ENCODE measurements around the gene DNMT3A.

The DNMT3A gene

DNA sequence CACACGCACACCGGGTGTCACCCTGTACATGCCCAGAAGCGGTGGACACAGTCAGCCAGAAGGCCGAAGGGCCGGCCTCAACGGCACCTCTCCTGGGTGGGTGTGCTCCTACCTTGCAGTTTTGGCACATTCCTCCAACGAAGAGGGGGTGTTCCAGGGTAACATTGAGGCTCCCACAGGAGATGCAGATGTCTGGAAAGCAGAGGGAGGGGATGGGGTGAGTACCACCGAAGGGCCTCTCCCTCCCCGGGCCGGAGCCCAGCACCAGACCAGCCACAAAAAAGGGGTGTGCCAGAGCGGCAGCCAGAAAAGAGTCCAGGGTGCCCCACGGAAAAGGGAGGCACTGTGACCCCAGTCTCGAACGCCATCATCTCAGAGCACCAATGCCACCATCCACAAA lies 96.6 kb downstream of the DNMT3A start:
- DNase-seq (ENCODE audit: low read depth in 2 of 2, low spot score in 1 of 2): no peak

DNA sequence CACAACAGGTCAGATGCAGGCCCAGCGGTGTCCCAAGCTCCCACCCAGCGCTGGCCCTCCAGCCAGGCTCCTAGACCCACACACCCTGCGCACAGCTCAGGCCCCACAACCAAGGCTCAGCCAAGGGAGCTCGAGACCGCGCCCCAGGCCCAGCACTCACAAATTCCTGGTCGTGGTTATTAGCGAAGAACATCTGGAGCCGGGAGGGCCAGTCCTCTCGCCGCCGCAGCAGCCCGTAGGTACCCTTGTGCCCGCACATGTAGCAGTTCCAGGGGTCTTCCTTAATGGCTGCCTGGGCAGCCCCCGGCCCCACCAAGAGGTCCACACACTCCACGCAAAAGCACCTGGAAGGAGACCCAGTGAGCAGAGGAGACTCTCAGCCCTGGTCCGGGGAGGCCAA lies 97.7 kb downstream of the DNMT3A start:
- DNase-seq (ENCODE audit: low read depth in 2 of 2, low spot score in 1 of 2): no peak

DNA sequence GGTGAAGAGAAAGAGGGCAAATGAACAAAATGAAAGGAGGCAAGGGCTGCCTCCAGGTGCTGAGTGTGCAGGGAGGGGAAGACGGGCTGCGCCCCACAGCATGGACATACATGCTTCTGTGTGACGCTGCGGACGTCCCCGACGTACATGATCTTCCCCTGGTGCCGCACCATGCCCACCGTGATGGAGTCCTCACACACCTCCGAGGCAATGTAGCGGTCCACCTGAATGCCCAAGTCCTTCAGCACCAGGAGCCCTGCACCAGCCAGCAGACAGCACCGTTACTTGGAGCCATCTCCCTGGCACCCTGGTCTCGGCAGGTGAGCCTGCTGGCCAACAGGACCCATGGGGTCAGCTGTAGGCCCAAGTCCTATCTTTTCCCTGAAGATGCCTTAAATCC lies 100.3 kb downstream of the DNMT3A start:
- DNase-seq (ENCODE audit: low read depth in 2 of 2, low spot score in 1 of 2): no peak

DNA sequence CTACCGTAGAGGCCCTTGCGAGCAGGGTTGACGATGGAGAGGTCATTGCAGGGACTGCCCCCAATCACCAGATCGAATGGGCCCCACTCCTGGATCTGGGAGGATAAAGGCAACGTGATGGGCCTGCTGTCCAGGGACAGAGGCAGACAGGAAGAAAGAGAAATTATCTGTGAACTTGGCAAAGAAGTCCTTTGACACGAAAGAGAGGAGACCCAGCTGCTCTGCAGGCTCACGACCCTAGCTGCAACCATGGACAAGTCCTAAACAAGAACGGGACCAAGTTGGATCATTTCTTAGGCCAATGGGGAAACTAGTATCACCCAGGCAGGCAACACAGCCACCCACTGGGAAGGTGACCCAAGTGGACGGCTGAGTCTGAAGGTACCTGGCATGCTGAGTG lies 101.1 kb downstream of the DNMT3A start:
- DNase-seq (ENCODE audit: low read depth in 2 of 2, low spot score in 1 of 2): no peak

DNA sequence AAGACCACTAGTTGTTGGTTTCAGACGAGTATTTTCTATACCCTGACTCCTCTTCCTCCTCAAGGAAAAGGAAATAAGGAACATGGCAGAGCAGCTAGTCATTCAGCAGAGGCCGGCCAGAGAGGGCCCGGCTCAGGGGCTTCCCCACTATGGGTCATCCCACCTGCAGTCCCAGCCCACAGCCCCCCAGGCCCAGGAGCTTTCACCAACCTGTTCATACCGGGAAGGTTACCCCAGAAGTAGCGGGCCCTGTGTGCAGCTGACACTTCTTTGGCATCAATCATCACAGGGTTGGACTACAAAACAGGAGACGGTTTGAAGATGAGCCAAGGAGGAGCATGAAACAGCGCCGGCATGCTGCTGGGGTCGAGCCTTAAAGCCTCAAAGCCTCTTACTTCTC lies 102.8 kb downstream of the DNMT3A start:
- DNase-seq (ENCODE audit: low read depth in 2 of 2, low spot score in 1 of 2): no peak

DNA sequence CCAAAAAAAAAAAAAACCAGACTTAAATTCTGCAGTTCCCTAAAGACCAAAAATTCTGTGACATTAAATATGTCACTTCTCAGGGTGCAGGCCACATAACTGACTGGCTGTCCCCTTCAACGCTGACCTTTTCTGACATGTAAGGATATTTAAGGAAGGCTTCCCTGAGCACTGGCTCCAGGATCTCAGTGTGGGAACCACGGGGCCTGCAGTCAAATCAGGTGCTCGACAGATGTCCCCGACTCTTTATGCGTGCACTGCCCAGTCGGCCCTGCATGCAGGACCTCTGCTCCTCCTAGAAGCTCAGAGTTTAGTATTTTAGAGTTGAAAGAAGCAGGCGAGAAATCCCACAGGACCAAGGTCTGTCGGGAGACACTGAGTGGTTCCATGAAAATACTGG lies 104.0 kb downstream of the DNMT3A start:
- DNase-seq (ENCODE audit: low read depth in 2 of 2, low spot score in 1 of 2): no peak

DNA sequence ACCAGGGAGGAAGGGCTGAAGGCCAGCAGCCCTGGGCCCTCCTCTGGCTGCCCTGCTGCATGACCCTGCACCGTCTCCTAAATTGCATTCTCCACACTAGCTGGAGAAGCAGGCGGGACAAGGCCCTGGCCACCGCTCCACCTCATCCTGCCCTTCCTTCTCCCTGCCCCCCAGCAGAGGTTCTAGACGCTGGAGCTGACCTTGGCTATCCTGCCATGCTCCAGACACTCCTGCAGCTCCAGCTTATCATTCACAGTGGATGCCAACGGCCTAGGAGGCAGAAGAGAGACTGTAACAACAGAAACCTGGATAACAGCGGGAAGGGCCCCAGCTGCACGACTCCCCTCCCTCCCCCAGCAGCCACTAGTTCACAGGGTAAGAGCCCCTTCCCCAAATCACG lies 105.0 kb downstream of the DNMT3A start:
- no peak for DNase-seq (ENCODE audit: low read depth in 2 of 2, low spot score in 1 of 2)

DNA sequence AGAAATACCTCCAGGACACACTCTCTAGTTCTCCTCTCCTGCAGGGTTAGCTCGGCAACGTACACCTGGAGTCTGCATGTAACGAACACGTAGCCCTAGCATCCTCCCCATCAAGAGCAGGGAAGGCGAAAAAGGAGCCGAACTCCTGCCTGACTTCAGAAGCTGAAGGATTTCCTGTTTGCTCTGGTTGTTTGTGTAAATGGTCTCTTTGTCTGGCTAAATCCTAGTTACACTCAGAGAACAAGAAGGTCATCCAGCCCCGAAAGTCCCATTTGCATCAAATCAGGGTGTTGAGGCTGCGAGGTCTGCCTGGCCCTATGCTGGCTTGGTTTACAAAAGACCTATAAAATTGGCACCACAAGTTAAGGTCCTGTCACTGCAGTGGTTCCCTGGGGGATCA lies 107.0 kb downstream of the DNMT3A start:
- DNase-seq (ENCODE audit: low read depth in 2 of 2, low spot score in 1 of 2): no peak

DNA sequence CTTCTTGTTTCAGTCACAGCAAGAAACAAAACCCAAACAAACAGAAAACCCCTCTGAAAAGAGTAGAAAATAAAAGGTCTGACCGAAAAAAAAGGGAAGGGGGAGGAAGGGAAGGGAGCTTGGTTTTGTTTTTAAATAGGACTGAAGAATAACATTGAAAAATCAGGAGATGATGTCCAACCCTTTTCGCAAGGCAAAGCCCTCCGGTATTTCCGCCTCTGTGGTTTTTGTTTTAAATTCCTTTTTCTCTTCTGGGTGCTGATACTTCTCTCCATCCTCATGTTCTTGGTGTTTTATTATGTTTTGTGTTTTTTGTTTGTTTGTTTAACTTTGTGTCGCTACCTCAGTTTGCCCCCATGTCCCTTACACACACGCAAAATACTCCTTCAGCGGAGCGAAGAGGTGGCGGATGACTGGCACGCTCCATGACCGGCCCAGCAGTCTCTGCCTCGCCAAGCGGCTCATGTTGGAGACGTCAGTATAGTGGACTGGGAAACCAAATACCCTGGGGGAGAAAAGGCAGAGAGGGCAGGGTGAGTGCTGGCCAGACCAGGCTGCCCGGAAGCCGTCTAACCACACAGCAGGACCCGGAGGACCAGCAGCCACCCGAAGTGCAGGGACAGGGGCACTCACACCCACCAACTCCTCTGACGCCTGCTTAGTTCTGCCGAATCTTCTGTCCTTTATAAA lies 107.7 kb downstream of the DNMT3A start:
- no peak for DNase-seq (ENCODE audit: low read depth in 2 of 2, low spot score in 1 of 2)

DNA sequence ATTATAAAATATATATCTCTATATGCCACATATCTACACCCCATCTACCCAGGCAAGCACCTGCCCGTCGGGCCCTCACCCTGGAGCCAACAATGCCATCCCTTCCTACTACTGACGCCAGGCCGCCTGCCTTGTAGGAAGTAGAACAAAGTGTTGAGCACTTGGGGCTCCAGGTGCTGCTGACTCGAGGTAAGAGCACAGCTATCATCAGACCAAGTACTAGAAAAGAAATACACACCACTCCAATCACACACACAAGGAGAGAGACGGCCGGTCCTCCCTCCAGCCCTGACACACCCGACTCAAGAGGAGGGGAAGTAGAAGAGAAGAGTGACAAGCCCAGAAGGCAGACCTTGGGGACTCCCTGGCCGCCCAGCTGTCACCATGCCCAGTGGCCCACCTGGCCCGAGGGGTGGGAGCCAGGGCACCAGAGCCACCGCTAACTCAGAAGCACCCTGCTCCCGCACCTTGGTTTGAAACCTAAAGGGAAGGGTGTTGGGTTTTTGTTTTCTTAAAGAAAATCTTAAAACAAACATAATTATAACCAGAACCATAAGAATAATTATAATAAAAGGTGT lies 109.4 kb downstream of the DNMT3A start:
- DNase-seq (ENCODE audit: low read depth in 2 of 2, low spot score in 1 of 2): no peak

DNA sequence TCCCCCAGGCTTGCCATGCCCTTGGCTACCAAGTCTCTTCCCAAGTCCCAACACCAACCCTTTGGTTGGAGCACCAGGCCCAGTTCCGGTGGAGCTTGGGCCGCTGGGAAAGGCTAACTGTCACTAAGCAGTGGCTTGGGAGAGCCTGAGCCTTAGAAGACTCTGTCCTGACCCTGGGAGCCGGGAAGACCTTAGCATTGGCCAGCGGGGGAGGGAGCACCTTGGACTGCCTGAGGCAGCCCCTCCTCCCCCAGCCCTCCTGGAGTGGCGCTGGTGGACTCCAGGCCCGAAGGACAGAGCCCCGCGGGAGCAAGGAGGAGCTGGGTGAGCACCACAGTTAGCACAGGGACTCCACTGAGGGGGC lies 110.8 kb downstream of the DNMT3A start:
- DNase-seq (ENCODE audit: low read depth in 2 of 2, low spot score in 1 of 2): no peak

DNA sequence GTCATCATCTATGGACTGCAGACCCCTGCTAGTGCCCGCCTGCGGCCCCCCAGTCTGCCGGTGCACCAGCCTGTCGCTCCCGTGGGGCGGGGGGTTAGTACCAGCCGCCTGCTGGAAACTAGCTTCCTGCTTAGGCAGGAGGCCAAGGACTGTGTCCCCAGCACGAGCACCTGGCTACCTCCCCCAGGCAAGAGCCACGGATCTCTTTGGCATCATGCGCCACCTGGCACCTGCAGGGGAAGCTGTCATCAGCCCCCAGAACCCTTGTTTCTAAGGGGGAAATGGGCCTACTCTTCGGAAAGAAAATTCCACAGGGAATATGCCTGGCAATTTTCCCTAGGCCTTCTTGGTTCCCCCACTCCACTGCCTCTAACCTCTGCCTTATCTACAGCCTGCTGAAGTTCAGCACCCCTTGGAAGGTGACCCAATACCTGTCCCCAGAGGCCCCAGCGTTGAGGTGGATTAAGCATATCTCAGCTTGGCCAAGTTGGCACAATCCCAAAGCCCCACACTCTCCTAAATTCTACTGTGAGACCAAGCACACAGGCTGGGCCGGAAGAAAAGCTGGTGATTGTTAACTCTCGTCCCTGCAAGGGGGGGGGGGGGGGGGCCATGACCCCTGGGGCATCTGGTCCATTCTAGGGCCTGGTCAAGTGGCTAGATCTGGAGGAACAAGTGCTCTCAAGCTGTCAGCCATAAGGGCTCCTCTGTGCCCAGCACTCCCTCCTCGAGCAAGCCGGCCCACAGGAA lies 111.4 kb downstream of the DNMT3A start:
- DNase-seq (ENCODE audit: low read depth in 2 of 2, low spot score in 1 of 2): no peak

DNA sequence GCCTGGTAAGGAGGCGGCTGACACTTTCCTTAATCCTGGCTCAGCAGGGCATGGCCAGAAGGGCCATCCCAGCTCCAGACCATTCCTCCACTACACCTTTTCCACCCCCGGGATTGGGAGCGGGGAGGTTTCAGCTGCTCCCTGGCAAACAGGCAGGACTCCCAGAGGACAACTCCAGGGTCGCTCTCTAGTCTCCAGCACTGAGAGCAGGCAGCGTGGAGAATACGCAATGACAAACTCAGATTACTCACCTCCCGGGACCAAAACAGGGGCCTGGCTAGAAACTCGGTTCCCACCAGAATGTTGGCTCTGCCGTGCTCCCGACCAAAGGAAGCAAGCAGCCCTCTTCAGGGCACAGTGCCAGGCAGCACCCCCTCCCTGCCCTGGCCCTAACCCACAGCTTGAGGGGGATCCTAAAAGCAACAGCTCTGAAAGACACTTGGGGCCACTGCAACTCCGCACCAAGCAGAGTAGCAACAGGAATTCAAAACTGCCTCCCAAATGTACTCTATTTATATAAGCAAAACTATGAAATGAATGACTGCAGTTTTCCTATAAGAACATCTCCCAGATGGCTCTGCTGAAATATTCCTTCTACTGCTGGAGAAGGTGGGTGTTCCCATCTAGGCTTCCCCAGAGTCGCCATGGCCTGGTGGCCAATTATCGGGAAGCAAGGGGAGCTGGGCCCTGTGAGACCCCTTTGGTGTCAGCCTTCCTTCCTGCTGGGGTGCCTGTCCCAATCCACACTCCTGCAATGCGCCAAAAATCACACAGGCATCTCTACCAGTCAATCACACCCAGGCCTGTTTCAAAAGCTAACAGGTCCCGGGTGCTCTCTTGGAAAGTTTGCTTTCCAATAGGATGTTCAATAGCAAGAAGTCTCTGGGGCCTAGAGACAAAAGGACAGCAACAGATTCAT lies 112.2 kb downstream of the DNMT3A start:
- no peak for DNase-seq (ENCODE audit: low read depth in 2 of 2, low spot score in 1 of 2)

DNA sequence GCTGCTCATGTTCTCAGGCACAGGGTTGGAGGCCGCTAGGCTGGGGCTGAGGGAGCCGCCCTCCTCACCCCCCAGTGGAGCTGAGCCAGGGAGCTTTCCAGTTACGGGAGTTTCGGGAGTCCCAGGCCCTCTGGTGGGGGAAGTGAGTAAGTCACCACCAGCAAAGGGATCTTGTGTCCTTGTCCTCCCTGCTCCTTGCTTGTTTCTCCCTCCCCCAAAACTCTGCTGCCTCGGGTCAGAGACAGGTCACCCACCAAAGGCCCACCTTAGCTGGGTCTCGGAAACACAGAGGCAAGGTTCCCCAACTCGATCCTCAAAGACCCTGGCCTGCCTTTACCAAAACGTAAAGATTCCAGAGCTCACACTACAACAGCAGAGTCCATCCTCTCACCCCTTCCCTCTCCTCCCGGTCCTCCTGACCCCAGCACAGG lies 112.9 kb downstream of the DNMT3A start:
- DNase-seq (ENCODE audit: low read depth in 2 of 2, low spot score in 1 of 2): no peak

DNA sequence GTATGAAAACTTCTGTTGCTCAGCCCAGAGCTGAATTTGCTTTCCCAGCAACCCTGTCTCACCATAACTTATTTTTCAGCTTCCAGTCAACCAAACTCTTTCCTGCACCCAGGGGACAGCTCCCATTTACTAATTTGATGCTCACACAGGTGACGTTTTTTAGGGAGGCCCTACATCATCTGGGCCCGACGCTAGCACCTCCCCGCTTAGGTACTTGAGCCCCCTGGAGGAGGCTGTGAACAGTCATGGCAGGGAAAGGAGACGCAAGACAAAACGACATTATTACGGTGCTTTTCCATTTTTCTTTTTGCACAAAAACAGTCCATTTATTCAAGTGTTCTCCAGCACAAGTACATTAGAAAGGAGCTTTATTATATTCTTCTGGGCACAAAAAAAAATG lies 114.1 kb downstream of the DNMT3A start:
- DNase-seq (ENCODE audit: low read depth in 2 of 2, low spot score in 1 of 2): no peak

DNA sequence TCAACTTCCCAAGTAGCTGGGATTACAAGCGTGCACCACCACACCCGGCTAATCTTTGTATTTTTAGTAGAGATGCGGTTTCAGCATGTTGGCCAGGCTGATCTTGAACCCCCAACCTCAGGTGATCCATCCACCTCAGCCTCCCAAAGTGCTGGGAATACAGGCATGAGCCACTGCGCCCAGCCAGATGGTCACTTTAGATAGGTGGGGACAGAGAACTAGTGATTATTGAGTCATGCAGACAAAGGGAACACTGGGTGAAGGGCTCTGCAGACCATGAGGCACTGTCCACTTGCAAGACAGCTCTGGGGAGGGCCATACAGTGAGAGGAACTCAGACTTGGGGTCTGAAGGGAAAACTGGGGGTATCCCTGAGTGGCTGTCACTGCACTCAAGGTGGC lies 114.9 kb downstream of the DNMT3A start:
- DNase-seq (ENCODE audit: low read depth in 2 of 2, low spot score in 1 of 2): no peak

DNA sequence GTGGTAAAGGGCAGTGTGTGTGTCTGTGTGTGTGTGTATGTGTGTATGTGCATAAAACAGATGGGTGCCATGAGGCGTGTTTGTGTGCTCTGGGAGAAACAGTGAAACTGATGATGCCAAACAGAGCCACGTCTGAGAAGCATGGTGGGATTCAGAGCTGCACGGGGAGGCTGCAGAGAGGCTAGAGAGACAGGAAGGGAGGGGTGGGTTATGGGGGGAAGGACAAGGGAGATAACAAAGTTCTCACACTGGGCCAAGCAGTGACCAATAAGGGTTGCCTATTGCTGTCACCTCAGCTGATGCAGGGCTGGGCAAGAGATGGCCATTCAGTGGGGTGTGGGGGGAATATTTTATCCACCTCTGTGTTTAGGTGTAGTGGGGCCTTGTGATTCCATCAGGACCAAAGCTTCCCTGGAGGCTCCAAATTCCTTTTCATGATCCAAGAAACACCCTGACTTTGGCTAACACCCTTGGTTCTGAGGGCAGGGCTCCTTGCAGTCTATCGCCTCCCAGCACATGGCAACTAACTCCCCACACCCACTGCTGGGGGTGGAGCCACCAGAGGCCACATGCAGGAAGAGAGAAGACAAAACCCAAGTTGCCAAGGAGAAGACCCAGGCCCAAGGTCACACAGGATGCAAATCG lies 119.1 kb downstream of the DNMT3A start:
- DNase-seq (ENCODE audit: low read depth in 2 of 2, low spot score in 1 of 2): no peak

DNA sequence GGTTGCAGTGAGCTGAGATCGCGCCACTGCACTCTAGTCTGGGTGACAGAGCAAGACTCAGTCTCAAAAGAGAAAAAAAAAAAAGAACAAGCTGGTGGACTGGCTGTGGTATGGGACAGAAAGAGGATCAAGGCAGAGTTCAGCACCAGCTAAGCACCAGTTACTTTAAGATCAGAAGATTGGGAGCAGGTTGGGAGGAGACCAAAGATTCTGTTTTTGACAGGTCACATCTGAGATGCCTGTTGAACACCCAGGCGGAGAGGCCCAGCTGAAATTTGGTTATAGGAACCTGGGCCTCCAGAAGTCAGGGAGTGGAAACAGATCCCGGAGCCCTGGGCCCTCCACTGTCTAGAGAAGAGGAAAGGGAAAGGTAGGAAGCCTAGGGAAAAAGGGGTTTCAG lies 120.1 kb downstream of the DNMT3A start:
- no peak for DNase-seq (ENCODE audit: low read depth in 2 of 2, low spot score in 1 of 2)

DNA sequence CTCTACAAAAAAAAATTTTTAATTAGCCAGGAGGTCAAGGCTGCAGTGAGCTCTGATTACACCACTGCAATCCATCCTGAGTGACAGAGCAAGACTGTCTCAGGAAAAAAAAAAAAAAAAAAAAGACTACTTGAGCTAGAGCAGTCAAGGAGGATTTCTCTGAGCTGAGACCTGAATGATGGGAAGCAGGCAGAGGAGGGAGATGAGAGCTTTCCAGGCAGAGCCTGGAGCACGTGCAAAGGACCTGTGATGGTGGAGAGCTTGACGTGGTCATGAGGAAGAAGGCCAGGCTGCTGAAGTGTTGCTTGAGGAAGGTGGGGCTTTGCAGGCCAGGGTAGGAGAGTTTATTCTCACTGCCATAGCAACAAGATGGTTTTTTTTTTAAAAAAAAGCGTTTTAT lies 121.4 kb downstream of the DNMT3A start:
- no peak for DNase-seq (ENCODE audit: low read depth in 2 of 2, low spot score in 1 of 2)

DNA sequence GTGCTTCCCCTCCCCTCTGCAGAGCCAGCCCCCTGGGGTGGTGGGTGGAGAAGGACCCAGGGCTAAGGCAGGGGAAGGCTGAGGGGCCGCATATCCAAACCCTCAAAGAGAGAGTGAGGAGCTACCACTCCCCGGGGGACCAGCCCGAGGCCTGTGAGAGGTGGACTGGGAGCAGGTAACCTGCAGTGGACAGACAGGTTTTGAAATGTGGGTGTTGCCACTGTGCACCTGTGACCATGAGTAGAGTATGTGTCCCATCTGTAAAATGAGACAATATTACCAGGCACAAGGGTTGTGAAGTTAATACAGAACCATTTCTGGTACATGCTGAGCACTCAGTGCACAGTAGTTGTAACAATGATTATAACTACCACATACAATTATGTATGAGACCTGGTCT lies 122.1 kb downstream of the DNMT3A start:
- no peak for DNase-seq (ENCODE audit: low read depth in 2 of 2, low spot score in 1 of 2)

DNA sequence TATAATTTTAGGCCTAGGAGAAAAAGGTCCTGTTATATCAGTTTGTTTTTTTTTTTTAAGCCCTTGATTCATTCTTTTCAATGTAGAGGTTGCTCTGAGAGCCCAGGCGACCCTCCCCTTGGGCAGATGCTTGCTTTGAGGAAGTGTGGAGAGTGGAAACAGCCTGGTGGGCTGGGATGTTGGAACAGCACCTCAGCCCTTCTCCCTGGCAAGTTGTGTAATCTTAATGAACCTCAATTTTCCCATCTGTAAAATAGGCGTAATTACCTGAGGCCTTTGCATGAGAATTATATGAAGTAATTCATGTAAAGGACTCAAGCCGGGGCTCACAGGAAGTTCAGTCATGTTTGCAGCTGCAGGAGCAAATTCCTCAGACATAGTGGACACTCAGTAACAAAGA lies 123.6 kb downstream of the DNMT3A start:
- no peak for DNase-seq (ENCODE audit: low read depth in 2 of 2, low spot score in 1 of 2)
